Neural cell (in vitro differentiated cells): ENCODE data around the gene MEN1.

Source experiments
- CTCF ChIP-seq: fragments of 450-650 bp; IDR thresholded peaks from 2 replicates; pipeline ENCODE4 v1.5.1; 2014; ENCODE audit warnings: antibody characterized with exemption, mild to moderate bottlenecking, moderate library complexity; ENCODE audit not compliant: poor library complexity, severe bottlenecking
- EP300 ChIP-seq: fragments of 450-650 bp; conservative IDR thresholded peaks from 2 replicates; pipeline ENCODE4 v1.6.1; 2014; ENCODE audit warnings: antibody characterized with exemption, mild to moderate bottlenecking, moderate library complexity; ENCODE audit not compliant: poor library complexity, severe bottlenecking
- EZH2 ChIP-seq: fragments of 200-600, 300-800 bp; shearing (Covaris generic), sonication (generic); IDR thresholded peaks from 2 replicates; pipeline ENCODE4 v1.6.1; 2014; ENCODE audit warnings: antibody characterized with exemption, low read length, borderline replicate concordance, mild to moderate bottlenecking; ENCODE audit not compliant: insufficient read depth, poor library complexity, severe bottlenecking
- POLR2AphosphoS5 ChIP-seq: IDR thresholded peaks from 2 replicates; pipeline ENCODE4 v1.6.1; 2012
- RAD21 ChIP-seq: fragments of 450-650 bp; conservative IDR thresholded peaks from 2 replicates; pipeline ENCODE4 v1.6.1; 2014; ENCODE audit warnings: antibody characterized with exemption, mild to moderate bottlenecking, moderate library complexity
- REST ChIP-seq: IDR thresholded peaks from 2 replicates; pipeline ENCODE4 v1.6.1; 2012; ENCODE audit warnings: borderline replicate concordance
- TAF1 ChIP-seq: IDR thresholded peaks from 2 replicates; pipeline ENCODE4 v1.6.1; 2012; ENCODE audit warnings: low read depth

GRCh38 chr11:64810891-64811272 lies 531 bp upstream of the MEN1 start:
- TF ChIP-seq CTCF, result no peak
- TF ChIP-seq REST, result no peak
- TF ChIP-seq TAF1, result no peak
- TF ChIP-seq EZH2, result no peak
- TF ChIP-seq RAD21, result no peak
- no peak for TF ChIP-seq POLR2AphosphoS5
- no peak for TF ChIP-seq EP300
